ENCODE results near the gene SCLT1. TPM values are rescaled to one million over a fixed set of nuclear protein-coding genes. Genes with fewer than 3 reads are reported as not detected.
"Not testable (repeated sequence)": the region's sequence is repeated elsewhere in the genome, so short reads cannot be mapped to it uniquely, and the experiment has no call there.

Gene SCLT1
- total RNA-seq, 1 experiment from 2014 or later = 15.7 TPM

DNA sequence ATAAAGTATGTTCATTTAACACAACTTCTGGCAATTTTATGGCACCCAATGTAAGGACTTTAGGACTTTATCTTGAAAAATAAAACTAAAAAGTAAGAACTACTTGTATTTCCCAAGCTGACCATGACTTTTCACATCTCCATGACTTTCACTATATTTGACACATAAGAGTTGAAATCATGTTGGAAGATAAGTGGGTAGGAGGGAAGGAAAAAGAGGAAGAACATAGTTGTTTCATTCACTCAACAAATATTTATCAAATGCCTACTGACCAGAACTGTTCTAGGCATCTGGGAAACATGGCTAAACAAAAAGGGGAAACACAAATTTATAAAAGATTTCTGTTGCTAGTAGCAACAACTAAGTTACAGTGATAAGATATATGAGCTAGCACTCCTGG, 16.0 kb downstream of the SCLT1 start:
- DNase-seq (ENCODE audit: low spot score) = no peak

DNA sequence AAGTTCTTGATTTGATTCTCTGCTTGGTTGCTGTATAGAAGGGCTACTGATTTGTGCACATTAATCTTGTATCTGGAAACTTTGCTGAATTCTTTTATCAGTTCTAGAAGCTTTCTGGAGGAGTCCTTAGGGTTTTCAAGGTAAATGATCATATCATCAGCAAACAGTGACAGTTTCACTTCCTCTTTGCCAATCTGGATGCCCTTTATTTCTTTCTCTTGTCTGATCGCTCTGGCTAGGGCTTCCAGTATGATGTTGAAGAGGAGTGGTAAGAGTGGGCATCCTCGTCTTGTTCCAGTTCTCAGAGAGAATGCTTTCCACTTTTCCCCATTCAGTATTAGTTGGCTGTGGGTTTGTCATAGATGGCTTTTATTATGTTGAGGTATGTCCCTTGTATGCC, 23.8 kb downstream of the SCLT1 start:
- not testable (repeated sequence) for DNase-seq (ENCODE audit: low spot score)

DNA sequence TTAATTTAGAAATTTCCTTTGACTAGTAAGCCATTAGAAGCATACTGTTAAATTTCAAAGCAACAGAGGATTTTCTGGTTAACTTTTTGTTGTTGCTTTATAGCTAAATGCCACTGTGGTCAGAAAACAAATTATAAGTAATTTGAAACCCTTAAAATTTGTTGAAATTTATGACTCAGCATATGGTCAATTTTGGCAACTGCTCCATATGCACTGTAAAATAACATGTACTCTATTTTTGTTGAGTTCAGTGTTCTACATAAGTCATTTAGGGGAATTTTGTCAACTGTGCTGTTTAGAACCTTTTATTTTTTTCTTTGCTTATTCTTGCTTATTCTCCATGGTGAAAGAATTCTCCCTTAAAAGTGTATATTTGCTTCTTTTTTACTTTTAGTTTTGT, 28.6 kb downstream of the SCLT1 start:
- no peak for DNase-seq (ENCODE audit: low spot score)

DNA sequence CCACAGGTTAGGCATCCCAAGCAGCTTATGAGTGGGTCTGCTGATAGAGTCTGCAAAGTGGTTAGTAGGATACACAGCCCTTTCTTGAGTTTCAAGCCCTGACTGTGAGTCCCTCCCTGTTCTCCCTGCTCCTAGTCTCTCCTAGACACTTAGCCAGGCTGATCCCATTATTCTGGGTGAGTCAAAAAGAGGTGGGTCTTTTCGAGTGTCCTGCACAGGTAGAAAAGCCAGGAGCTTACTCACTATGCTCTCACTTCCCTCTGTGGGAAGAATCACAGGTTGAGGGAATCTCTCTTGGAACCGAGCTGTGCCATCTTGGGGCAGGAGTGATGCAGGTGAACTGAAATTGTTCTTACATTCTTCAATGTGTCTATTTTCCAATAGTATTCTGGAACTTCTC, 29.7 kb downstream of the SCLT1 start:
- DNase-seq (ENCODE audit: low spot score) = no peak

DNA sequence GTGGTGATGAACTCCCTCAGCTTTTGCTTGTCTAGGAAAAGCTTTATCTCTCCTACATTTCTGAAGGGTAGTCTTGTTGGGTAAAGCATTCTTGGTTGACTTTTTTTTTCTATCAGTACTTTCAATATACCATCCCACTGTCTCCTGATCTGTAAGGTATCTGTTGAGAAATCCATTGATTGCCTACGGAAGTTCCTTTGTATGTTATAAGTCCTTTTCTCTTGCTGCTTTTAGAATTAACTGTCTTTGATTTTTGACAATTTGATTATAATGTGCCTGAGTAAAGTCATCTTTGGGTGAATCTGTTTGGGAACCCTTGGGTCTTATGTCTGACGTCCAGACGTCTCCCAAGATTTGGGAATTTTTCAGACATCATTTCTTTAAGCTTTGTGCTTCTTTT, 30.8 kb downstream of the SCLT1 start:
- no peak for DNase-seq (ENCODE audit: low spot score)

DNA sequence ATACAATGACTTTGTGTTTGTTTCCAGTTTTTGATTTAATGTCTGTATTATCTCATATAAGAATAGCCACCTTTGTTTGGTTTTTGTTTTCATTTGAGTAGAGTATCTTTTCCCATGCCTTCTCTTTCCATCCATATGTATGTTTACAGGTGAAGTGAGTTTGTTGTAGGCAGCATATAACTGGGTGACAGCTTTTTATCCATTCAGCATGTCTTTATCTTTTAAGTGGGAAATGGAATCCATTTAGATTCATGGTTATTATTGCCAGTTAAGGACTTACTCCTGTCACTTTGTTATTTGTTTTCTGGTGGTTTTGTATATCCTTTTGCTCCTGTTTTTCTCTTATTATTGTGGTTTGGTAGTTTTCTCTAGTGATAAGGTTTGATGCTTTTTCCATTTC, 34.3 kb downstream of the SCLT1 start:
- no peak for DNase-seq (ENCODE audit: low spot score)

DNA sequence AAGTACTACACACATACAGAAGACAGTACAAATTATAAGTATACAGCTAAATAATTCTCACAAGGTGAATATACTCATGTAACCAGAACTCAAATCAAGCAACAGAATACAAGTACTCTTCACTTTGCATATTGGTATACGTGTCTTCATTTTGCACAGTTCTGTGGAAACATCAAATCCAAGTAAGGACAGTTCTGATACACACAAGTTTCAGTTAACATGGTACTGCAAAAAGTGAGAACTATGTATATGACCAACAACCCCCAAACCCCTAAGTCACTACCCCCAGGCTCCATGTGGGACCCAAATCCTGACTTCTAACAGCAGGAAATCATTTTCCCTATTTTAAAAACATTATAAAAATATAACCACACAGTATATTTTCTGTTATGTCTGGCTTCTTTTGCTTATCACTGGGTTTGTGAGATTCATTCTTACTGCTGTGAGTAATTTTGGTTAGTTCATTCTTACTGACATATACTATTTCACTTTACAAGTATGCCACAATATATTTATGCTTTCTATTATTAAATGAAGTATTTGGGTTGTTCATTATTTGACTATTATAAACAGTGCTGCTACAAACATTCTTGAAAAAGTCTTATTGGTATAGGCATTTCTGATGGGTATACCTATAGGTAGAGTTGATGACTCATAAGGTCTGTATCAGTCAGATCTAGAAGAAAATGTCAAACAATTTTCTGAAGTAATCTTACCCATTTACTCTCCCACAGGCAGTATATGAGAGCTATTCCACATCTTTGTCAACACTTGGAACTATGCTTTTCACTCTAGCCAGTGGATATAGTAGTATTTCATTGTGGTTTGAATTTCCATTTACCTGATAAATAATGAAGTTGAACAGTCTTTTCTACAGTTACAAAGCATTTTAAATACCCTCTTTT, 47.0 kb downstream of the SCLT1 start:
- DNase-seq (ENCODE audit: low spot score) = no peak

DNA sequence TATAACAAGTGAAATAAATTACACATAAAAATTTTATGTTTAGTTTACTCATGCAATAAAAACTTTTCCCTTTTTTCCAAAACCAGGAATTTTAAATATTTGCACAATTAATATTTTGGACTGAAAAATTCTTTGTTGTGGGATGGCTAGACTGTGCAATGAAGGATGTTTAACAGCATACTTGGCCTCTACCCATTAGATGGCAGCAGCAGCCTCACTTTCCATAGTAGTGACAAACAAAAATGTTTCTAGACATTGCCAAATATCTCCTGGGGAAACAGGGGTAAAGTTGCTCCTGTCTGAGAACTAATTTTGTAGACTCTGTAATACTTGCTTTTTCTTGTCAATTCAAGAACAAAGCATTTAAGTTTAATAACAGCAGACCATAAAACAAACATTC, 49.8 kb downstream of the SCLT1 start:
- DNase-seq (ENCODE audit: low spot score) = peak; percentile 9

DNA sequence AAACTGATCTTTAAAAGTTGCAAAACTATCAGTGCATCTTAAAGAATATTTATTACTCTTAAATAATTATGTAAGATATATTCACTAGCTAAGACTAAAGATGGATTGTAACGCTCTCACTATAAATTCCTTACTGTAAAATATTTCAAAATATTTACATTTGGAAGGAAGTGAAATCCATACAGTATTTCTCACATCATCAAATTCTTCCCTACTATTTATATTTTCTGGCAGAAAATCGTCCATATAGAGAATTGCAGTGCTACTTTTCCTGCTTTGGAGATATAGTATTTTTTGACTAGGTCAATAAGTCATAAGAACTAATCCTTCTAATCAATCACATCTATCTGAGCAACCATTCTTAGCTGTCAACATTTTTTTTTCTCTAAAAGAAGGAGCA, 52.9 kb downstream of the SCLT1 start:
- no peak for DNase-seq (ENCODE audit: low spot score)

DNA sequence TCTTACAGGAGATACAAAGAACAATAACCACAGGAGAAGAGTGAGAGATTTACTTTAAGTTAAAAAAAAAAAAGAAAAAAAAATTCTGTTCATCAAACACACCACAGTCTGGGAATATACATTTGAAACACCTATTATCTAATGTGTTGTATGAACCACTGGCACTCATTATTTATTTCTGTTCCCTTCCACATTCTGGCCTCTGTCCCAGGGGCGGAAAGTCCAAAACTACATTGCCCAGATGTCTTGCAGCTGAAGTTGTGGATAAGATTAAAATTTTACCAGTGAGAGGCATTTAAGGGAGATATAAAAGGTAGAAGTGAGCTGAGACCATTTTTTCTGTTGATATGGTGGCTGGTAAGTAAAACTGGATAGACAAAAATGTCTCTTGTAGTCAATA, 56.2 kb downstream of the SCLT1 start:
- DNase-seq (ENCODE audit: low spot score) = no peak

DNA sequence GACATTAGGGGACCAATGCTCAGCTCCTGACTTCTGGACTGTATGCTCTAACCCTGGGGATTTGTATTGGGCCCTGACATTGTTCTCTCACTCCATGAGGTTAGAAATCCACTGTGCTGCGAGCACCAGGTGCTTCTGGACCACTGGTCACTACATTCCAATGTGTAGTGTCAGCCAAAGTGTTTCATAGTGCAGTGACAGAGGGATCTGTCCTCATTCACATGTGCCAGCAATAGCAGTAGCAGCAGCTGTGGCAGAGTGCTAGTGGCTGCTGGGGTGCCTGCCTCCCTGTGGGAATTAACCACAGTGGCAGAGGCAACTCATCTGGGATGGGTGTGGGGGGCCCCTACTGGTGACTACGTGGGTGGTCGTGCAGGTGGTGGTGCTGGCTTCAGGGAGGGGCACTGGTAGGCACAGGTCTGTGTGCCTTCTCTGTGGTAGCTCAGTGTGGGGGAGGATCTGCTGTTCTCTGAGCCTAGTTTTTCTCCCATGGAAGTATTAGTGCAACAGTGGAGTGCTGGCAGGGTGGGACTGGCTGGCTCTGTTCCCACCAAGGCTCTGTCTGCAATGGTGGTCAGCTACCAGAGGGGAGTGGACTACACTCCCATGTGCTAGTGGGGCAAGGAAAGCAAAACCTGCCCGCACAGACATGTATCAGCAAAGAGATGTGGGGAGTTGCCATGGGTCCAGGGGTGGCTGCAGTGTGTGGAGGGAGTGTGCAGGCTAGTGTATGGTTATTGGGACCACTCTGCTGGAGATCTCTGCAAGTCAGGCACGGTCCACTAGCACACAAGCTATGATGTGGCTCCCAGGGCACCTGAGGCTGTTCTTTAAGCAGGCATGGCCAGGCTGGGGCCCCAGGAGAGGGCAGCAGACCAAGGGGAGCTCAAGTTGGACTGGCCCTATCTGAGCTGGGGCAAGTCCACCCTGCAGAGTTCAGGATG, 78.5 kb downstream of the SCLT1 start:
- DNase-seq (ENCODE audit: low spot score) = peak; percentile 2

DNA sequence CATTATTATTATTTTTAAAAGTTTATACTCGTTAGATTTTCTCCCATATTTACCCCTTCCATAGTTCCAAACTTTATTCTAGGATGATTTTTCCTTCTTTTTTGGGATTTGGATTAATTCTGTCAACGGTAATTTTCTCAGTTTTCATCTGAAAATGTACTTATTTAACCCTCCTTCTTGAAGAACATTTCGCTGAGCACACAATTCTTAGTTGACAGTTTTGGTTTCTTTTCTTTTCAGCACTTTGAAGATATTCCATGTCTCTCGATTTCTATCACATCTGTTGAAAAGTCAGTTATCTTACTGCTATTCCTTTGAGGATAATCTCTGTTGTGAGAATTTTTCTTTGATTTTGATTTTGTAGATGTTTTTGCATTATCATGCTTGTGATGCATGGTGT, 85.2 kb downstream of the SCLT1 start:
- DNase-seq (ENCODE audit: low spot score) = no peak

DNA sequence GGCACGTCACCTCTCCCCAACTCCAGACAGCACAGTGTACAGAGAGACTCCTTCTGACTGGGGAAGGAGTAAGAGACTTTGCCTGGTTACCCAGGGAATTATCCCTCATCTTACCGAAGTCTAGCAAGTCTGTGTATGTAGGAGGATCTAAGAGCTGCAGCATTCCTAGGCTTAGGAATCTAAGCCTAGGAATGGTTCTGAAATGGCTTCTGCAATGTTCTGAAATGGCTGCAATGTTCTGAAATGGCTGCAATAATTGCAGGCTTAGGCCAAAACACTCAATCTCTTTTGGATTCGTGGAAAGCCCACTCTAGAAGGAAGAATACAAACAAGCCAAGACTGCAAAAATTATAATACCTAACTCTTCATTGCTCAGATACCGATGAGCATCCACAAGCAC, 106.4 kb downstream of the SCLT1 start:
- DNase-seq (ENCODE audit: low spot score) = no peak

DNA sequence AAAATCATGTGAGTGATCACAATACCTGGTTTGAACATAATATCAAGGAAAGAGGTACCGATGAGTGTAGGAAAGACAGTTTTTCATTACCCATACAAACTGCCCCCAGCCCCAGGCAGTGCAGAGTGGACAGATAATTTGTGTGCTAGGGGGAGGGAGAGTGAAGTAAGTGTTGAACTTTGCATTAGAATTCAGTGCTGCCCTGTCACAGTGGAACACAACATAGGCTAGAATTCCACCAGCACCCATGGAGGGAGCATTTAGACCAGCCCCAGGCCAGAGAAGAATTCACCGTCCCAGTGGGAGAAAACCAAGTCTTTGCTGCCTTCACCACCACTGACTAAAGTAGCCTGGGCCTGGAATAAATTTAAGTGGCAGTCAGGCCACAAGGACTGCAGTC, 107.3 kb downstream of the SCLT1 start:
- no peak for DNase-seq (ENCODE audit: low spot score)

DNA sequence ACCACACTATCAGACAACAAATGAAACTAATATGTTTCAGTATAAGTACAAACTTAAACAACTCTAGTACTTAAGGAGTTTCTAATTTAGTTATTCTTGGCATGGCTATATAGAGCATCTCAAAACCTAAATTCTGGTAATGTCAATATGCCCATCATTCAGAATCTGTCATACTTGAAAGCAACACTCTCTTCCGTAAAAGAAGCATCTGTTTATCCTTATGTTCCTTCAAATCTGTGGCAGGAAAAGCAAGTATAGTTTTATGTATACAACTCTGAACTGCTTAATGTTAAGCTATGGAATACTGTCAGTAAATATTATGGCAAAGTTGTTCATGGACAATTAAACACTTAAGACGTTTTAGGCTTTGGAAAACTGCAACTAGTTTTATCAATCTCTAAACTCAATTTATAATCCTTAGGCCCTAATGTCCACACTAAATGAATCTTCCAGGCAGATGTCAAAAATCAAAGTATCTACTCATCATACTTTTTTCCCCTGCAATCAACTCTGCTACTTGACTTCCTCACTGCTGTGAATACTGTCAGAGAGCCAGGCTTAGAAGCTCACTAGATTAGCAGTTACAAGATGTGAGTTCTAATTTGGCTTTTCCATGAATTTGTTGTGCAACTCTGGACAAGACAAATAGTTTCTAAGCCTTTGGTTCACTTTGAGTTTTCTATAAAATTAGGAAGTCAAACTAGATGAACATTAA, 109.4 kb downstream of the SCLT1 start:
- no peak for DNase-seq (ENCODE audit: low spot score)

DNA sequence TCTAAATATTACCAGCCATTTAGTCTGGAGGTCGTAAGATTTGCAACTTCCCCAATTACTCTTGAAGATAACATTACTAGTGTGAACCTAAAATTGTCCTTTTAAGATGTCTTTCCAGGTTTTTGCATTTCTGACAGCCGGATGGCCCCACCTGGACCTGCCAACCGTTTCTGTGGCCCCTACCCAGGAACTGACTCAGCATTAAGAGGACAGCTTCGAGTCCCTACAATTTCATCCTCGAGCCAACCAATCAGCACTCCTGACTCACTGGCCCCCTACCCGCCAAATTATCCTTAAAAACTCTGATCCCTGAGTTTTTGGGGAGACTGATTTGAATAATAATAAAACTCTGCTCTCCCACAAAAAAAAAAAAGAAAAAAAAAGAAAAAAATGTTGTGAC, 112.0 kb downstream of the SCLT1 start:
- DNase-seq (ENCODE audit: low spot score) = no peak

DNA sequence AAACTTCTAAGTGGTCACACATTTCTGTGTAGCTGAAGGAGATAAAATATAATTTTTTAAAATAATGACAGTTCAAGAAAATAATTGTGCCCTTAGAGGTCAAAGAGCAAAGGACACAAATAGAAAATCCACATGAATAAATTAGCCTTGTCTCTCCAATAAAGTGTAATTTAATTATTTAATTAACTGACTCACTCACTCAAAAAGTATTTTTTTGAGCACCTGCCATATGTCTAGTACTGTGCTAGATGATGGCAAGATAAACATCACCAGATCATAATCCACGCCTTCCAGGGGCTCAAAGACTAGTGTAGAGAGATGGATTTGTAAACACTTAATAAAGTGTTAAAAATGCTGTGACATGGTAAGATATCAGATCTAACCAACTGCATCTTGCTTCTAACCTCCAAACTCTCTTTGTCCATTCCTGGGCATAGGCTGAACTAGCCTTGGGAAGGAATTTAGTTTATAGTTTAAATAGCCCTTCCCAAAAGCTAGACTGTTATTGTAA, 112.5 kb downstream of the SCLT1 start:
- DNase-seq (ENCODE audit: low spot score) = no peak

DNA sequence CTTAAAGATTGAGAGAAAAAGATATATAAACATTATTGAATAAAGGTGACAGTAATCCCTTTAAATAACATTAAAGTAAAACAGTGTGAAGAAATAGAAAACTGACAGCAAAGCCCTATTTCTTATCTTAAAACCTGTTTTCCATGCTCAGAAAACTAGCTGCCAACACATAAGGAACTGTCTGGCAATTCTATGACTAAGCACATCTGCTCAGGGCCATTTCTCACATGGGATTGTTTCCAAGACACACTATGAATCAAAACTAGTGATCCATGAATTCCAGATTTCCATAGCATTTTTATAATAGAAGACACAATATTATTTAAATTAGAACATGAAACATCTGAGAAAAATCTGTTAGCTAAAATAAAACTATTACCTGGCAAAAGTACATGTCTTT, 113.4 kb downstream of the SCLT1 start:
- peak; percentile 55 for DNase-seq (ENCODE audit: low spot score)

DNA sequence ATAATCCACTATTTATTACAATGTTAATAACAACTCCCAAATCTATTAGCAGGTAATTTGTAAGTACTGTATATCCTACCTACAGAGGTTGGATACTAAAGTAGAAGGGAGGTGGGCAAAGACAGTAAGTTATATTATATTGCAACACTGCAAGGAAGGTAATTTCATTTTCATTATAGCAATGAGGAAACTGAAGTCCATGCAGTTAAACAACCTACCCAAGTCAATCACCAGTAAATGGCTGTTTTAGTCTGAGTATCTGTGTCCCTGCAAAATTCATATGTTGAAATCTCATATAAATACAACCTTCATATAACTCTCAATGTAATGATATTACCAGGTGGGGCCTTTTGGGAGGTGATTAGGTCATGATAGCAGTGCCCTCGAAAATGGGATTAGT, 114.4 kb downstream of the SCLT1 start:
- DNase-seq (ENCODE audit: low spot score) = no peak

DNA sequence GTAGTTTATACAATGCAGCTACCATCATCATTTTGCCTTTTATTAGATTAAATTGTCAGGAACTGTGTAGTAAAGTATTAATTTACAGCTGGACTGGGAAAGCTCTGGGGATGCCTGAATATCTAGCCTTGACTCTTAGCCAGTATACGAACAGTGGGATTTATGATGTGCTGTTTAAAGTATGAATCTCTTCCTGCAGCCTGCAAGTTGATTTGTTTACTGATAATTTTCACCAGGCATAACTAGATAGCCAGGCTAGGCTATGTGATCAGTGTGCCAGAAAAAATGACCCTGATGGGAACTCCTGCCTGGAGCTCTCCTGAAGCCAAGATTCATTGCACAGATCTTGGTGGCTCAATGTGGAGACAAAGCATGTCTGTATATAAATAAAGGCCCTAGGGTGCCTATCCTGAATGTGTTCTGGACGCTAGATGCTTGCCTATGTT, 119.2 kb downstream of the SCLT1 start:
- no peak for DNase-seq (ENCODE audit: low spot score)

DNA sequence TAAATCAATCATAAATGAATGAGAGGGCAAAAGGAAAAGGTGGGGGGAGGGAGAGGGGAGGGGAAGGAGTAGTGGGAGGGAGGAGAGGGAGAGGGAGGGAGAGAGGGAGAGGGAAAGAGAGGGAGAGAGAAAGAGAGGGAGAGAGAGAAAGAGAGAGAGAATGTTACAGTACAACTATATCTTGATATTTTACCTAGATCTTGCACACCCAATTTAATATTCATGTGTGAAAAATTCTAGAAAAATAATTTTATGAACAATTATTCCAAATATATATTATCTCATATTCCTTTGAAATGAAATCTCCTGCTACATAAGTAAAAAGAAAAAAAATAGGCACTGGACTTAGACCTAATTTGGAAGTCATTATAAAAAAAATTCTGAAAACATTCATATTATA, 120.0 kb downstream of the SCLT1 start:
- DNase-seq (ENCODE audit: low spot score) = no peak

DNA sequence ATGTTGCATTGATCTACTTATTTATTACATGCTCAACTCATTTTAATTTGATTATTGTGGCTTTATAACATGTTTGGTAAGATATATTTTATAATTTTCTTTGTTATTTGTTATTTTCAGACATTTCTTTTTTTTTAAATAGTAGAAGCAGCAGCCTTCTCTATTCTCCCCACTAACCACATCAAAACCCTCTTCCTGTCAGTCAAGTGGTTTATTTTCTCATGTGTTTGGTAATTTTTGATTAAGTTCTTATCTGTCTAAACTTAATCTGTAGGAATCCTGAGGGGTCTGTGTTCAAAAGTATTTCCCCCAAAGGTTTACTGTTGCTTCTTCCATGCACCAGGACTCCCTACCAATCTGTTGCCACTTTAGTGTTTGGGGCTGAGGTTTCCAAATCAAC, 131.9 kb downstream of the SCLT1 start:
- DNase-seq (ENCODE audit: low spot score) = no peak
